ENCODE measurements around the gene SLC22A23.
A peak's percentile ranks its signal among the peaks of the same experiment; 100 is the strongest.

SLC22A23 gene

GRCh38 chr6:3456898-3457709, at the start of gene SLC22A23:
SLC22A23 (minus strand) TSS chr6:3457050; CDS start chr6:3456559, 491 bp downstream.
- no peak for DNase-seq (ENCODE audit: extremely low read depth, low read depth)
- peak within 1 kb of the TSS; percentile 26 for H3K4me3 ChIP-seq (replicated peaks; ENCODE audit: low read depth, low read length)
- TF ChIP-seq CTCF (IDR thresholded peaks at IDR 0.05; ENCODE audit: low read depth, low read length, missing control alignments) = peak; percentile 27

- no peak overlapping the region for H3K4me3 ChIP-seq (replicated peaks; ENCODE audit: low read depth, low read length)
- DNase-seq (ENCODE audit: extremely low read depth, low read depth) = no peak
- TF ChIP-seq CTCF (IDR thresholded peaks at IDR 0.05; ENCODE audit: low read depth, low read length, missing control alignments) = no peak
Observed at GRCh38 chr6:3506200-3506599, 49.4 kb upstream of the SLC22A23 start.

GRCh38 chr6:3504938-3505805, 48.3 kb upstream of the SLC22A23 start:
- no peak for DNase-seq (ENCODE audit: extremely low read depth, low read depth)
- TF ChIP-seq CTCF (IDR thresholded peaks at IDR 0.05; ENCODE audit: low read depth, low read length, missing control alignments) = no peak
- H3K4me3 ChIP-seq (replicated peaks; ENCODE audit: low read depth, low read length) = no peak overlapping the region

GRCh38 chr6:3504354-3504753, 47.5 kb upstream of the SLC22A23 start:
- no peak for DNase-seq (ENCODE audit: extremely low read depth, low read depth)
- H3K4me3 ChIP-seq (replicated peaks; ENCODE audit: low read depth, low read length) = no peak overlapping the region
- no peak for TF ChIP-seq CTCF (IDR thresholded peaks at IDR 0.05; ENCODE audit: low read depth, low read length, missing control alignments)

- no peak for TF ChIP-seq CTCF (IDR thresholded peaks at IDR 0.05; ENCODE audit: low read depth, low read length, missing control alignments)
Observed at GRCh38 chr6:3501826-3502500, 45.1 kb upstream of the SLC22A23 start.

GRCh38 chr6:3500262-3501014, 43.6 kb upstream of the SLC22A23 start:
- peak; percentile 25 for DNase-seq (ENCODE audit: extremely low read depth, low read depth)
- no peak for TF ChIP-seq CTCF (IDR thresholded peaks at IDR 0.05; ENCODE audit: low read depth, low read length, missing control alignments)
- no peak overlapping the region for H3K4me3 ChIP-seq (replicated peaks; ENCODE audit: low read depth, low read length)

More at GRCh38 chr6:3501826-3502500, 45.1 kb upstream of the SLC22A23 start:
- H3K4me3 ChIP-seq (replicated peaks; ENCODE audit: low read depth, low read length) = no peak overlapping the region
- no peak for DNase-seq (ENCODE audit: extremely low read depth, low read depth)

Data from HFF-Myc (cell line).